GM21717 (cell line): Measurements from ENCODE around the gene YEATS4.
"Not testable (repeated sequence)": the region's sequence is repeated elsewhere in the genome, so short reads cannot be mapped to it uniquely, and the experiment has no call there.

ENCODE experiments used
- ATAC-seq: cut with Tn5 transposase; IDR thresholded peaks from one replicate; pipeline ENCODE4 v1.9.1; 2021; ENCODE audit warnings: mild to moderate bottlenecking, moderate library complexity; ENCODE audit not compliant: unreplicated experiment

Gene YEATS4

GRCh38 chr12:69359531-69360347 is at the start of gene YEATS4:
Gene YEATS4 (plus strand): TSS chr12:69359743. CDS start chr12:69359973, 230 bp downstream.
- peak; percentile 81 for ATAC-seq

GRCh38 chr12:69313209-69313608 is 46.3 kb upstream of the YEATS4 start:
- ATAC-seq = no peak

DNA sequence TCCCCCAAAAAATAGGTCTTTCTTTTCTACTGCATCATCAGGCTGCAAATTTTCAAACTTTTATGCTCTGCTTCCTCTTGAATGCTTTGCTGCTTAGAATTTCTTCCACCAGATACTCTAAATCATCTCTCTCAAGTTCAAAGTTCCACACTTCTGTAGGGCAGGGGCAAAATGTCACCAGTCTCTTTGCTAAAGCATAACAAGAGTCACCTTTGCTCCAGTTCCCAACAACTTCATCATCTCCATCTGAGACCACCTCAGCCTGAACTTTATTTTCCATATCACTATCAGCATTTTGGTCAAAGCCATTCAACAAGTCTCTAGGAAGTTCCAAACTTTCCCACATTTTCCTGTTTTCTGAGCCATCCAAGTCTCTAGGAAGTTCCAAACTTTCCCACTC is 42.8 kb upstream of the YEATS4 start:
- not testable (repeated sequence) for ATAC-seq

- not testable (repeated sequence) for ATAC-seq
Measured at GRCh38 chr12:69317233-69317632, 42.3 kb upstream of the YEATS4 start.

DNA sequence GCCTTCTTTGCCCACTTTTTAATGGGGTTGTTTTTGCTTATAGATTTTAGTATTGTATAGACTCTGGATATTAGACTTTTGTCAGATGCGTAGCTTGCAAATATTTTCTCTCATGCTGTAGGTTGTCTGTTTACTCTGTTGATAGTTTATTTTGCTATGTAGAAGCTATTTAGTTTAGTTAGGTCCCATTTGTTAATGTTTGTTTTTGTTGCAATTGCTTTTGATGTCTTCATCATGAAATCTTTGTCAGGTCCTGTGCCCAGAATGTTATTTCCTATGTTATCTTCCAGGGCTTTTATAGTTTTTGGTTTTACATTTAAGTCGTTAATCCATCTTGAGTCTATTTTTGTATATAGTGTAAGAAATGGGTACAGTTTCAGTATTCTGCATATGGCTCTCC is 41.3 kb upstream of the YEATS4 start:
- no peak for ATAC-seq

GRCh38 chr12:69321351-69321750 is 38.2 kb upstream of the YEATS4 start:
- ATAC-seq = no peak

DNA sequence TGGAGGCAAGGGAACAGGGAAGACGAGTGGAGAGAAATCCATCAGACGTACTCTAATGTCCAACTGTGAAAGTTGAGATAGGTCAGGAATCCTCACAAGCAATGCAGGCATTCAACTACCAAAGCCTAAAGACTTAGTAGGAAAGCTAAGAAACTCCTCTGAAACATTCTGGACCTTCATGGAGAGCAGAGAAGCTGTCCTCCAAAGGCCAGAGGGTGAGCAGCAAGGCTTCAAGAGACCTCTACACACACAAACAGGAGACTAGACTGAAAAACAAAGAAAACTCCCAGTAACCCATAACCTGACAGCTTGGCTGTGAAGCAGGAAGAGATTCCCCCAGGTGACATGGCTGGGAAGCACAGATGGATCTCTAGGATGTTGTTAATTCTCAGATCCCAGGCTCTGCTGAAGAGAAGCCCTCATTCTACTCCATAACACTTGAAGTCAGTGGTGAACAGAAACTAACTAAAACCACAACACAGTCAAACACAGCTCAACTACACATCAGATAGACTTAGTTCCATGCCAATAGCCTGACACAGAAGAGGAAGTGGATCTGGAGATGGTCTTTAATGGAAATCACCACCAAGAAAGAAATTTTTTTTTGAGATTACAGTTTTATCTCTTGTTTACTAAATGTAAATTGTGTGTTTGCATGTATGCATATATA is 34.6 kb upstream of the YEATS4 start:
- ATAC-seq = peak; percentile 96

DNA sequence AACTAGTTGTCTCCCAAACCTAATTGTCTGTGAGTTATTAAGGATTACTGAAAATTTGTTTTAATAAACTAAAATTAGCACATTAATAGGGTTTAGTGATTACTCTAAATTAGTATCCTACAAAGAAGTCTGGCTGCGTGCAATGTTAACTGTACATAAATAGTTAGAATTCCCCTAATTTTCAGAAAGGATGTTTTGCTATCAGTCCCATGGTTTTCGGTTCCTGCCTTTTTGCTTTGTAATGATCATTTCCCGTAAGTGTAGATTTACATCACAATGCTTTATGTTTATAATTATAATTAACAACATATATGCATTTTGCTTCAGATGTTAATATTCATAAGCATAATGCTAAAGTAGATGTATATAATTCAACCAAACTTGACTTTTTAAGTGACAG is 31.1 kb upstream of the YEATS4 start:
- no peak for ATAC-seq

GRCh38 chr12:69329669-69330428 is 29.7 kb upstream of the YEATS4 start:
- no peak for ATAC-seq

GRCh38 chr12:69330475-69331473 is 28.8 kb upstream of the YEATS4 start:
- ATAC-seq = peak; percentile 80

GRCh38 chr12:69331519-69331908 is 28.0 kb upstream of the YEATS4 start:
- ATAC-seq = no peak

- ATAC-seq = no peak
Measured at GRCh38 chr12:69331909-69332684, 27.4 kb upstream of the YEATS4 start.

DNA sequence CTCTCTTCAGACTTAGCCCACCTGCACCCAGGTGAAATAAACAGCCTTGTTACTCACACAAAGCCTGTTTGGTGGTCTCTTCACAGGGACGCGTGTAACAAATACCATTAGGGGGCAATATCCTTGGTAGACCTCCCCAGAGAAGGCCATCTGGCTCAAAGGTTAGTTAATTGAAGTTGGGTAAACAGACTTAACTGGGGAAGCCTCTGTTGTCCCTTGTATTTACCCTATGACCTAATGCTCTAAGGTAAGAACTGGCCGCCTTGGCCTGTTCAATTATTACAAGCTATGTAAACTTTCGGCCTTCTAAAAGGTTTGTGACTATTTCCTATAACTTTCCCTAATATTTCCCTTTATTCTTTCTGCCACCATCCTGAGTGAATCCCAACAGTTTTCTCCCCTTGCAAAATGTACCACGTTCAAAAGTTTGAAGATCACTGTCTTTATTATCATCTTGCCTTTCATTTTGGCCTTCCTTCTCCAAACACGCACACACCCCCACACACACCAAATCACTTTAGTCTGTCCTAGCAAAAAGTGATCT is 26.7 kb upstream of the YEATS4 start:
- no peak for ATAC-seq

DNA sequence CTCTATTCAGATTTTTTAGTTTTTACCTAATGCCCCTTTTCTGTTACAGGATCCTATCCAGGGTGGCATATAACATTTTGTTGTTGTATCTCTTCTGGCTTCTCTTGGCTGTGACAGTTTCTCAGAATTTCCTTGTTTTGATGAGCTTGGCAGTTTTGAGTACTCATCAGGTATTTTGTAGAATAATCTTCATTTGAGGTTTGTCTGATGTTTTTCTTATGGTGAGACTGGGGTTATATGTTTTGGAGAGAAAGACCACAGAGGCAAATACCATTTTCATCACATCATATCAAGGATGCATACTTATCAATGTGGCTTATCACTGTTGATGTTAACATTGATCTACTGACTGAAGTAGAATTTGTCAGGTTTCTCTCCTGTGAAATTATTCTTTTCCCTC is 25.4 kb upstream of the YEATS4 start:
- no peak for ATAC-seq

DNA sequence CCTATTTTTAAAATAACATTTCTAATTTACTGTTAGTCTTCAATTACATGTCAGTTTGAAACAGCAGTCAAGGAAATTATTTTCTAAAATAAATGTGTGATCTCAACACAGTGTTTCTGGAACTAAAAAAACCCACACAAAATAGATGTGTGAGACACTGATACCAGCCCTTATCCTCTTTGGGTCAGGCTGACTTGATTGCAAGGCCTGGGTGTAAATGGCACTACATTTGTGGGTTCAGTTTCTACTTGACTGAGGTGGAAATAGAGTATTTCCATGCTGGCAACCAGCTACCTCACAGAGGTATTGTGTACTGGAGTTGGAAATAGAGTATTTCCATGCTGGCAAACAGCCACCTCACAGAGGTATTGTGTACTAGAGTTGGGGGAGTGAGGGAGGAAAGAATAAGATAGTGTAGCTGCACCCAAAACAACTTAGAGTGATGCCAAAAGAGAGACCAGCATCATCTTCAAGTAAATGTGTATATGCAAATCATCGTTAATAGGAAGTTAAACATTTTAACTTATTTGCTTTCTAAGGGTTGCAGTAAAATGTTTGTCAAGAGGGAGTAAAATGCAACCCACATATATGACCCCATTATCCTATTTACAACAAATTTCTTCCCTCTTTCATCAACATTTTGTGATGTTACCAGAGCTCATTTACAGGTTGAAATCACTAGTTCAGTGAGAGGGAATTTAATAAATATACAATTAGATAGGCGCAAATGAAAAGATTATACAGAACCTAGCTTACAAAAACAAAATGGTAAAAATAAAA is 22.0 kb upstream of the YEATS4 start:
- ATAC-seq = no peak

GRCh38 chr12:69338120-69338859 is 21.3 kb upstream of the YEATS4 start:
- no peak for ATAC-seq

DNA sequence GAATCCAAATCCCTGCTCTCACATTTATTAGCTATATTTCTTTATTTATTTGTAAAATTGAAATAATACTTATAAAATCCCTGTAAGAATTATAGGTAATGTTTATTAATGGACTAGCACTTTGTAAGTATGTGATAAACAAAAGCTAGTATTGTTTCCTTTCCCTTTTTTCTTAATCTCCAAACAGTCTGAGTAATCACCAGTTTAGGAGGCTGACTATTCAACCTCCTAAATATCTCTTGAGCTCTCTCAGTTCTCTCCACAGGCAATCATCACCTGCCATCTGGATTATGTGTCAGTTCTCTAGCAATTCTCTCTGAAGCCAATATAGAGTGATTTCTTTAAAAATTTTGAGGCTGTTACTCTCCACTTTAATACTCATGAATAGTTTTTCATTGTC is 20.6 kb upstream of the YEATS4 start:
- ATAC-seq = no peak

- ATAC-seq = no peak
Measured at GRCh38 chr12:69339999-69340398, 19.5 kb upstream of the YEATS4 start.
